H1 (cell line): ENCODE data around the gene VAT1L. TPM values are rescaled to one million over a fixed set of nuclear protein-coding genes. Genes with fewer than 3 reads are reported as not detected.

Experiments used
- KDM4A ChIP-seq: IDR thresholded peaks from one replicate; pipeline ENCODE4 v1.7.1; 2012; ENCODE audit warnings: low read depth, mild to moderate bottlenecking, moderate library complexity, low read length, inconsistent platforms; ENCODE audit not compliant: severe bottlenecking
- polyA plus RNA-seq, 7 experiments: library from polyadenylated mRNA; depleted of rRNA in 3 of 7; stranded (reverse) in 5 of 7; unstranded in 2 of 7; fragments of >200 nt in 5 of 7; fragments of 200-250 nt in 2 of 7; gene quantifications; 1 replicate in 5 of 7; 2 replicates in 1 of 7; 4 replicates in 1 of 7; pipeline versions ENCODE4 v1.2.1 to v1.2.3, GENCODE V29; 2011 to 2013; ENCODE audit warnings: missing spikeins in 2 of 7, mixed read lengths in 2 of 7
- total RNA-seq: library from RNA; stranded (reverse); fragmentation: NEBNext Ultra II Directional; extraction: Animal tissue kit (Norgen Biotek cat#: 25700); gene quantifications from 2 replicates; pipeline ENCODE4 v1.2.1, GENCODE V29; 2021

VAT1L gene
- total and polyA plus RNA-seq, 2 of the 8 experiments (the other 6 are each of a cell fraction or from before 2014, with no cell fraction given), result 46.3 to 48.2 TPM

GRCh38 chr16:77859493-77860232, 71.3 kb downstream of the VAT1L start (continued):
- no peak for TF ChIP-seq KDM4A
